Activated gamma-delta T cell (primary cell): ENCODE data around the gene TENM4.

Source experiments
- DNase-seq: peaks from one replicate; lab custom pipeline; 2025; lab: John Stamatoyannopoulos, UW

The TENM4 gene

GRCh38 chr11:79174045-79175008 is 266.5 kb downstream of the TENM4 start:
- no peak for DNase-seq

DNA sequence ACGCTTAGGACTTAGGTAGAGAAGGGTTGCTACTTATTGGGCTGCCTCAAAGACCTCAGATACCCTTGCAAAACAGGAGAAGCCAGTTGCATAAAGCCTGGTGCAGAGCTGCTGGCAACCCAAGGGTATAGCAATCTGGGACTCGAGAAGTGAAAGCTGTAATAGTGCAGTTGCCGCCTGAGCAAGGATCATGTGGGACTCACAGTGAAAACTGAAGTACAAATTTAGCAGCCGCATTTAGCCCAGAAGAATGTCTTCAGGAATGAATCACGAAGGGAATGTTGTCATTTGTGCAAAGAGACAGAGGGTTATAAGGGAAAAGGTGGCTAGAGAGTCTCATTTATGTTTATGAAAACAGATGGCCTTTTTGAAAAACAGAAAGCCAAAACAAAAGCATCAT is 267.2 kb downstream of the TENM4 start:
- no peak for DNase-seq

- no peak for DNase-seq
Measured at GRCh38 chr11:79170321-79170720, 270.5 kb downstream of the TENM4 start.

GRCh38 chr11:79168530-79169110 is 272.2 kb downstream of the TENM4 start:
- no peak for DNase-seq

- DNase-seq: no peak
Measured at GRCh38 chr11:79167510-79168188, 273.2 kb downstream of the TENM4 start.

GRCh38 chr11:79165908-79166307 is 274.9 kb downstream of the TENM4 start:
- DNase-seq: no peak

- DNase-seq: no peak
Measured at GRCh38 chr11:79160791-79161403, 279.9 kb downstream of the TENM4 start.

- DNase-seq: no peak
Measured at GRCh38 chr11:79159657-79160450, 281.0 kb downstream of the TENM4 start.

DNA sequence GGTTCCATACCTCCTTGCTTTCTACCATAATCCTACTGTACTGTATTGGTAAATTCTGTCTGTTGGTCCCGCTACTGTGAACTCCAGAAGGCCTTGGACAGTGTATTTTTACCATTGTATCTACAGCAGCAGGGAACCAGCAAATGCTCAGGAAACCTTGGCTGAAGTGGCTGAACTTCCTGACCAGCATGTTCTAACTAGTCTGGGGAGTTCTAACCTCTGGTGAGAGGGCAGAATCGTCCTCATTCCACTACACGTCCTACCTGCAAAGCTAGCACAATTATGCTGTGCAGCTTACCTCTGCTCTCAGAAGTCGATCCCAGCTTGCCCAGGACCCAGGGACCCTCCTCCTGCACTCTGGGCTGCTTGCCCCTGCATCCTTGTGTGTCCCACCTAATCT is 283.1 kb downstream of the TENM4 start:
- no peak for DNase-seq

- DNase-seq: no peak
Measured at GRCh38 chr11:79156031-79156430, 284.8 kb downstream of the TENM4 start.

GRCh38 chr11:79155237-79155636 is 285.6 kb downstream of the TENM4 start:
- no peak for DNase-seq

DNA sequence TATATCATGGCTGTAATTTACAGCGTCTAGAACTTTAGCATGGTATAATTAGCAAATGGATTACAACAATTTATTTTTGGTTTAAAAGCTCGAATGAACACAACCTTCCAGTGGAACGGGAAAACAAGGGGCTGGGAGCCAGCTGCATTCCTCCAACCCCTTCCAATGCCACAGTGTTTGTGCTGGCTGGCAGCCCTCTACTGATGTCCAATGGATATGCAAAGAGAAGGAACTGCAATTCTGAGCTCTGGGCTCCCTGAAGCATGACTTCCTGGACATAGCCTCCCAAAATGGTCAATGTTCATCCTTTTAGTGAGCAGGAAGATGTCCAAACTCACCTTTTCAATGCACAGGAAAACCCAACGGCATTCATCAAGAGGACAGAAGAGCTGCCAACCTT is 288.3 kb downstream of the TENM4 start:
- no peak for DNase-seq

DNA sequence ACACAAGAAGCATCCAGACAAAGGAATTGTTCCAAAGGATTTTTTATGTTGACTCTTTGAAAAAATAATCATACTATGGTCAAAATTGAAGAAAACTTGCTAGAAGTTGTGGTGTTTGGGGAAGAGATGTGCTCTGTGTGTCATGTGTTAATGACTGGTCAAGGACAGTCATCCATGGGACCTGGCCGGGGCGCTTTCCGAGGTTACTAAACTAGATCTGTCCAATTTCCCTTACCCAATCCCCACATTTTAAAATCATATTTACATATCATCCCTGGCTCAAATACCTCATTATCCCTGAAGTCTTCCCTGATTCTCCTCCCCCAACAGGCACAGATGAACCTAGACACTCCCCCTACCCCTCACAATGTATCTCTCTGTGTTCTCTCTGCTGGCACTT is 289.4 kb downstream of the TENM4 start:
- no peak for DNase-seq

DNA sequence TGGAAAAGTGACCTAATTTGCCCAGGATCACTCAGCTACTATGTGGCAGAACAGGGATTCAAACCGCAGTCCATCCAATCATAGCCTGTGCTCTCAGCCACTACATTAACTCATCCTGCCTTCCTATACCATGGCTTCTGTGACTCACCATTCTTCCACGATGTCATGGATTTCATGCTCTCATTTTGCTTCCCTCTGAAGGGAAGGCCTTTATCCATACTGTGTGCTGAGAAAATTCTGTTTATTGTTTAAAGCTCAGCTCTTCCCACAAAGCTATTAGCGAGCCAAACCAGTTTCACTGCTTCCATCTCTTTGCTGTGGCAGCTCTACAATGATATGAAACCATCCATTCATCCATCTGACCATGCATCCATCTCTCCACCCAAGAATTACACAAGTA is 289.9 kb downstream of the TENM4 start:
- DNase-seq: no peak

DNA sequence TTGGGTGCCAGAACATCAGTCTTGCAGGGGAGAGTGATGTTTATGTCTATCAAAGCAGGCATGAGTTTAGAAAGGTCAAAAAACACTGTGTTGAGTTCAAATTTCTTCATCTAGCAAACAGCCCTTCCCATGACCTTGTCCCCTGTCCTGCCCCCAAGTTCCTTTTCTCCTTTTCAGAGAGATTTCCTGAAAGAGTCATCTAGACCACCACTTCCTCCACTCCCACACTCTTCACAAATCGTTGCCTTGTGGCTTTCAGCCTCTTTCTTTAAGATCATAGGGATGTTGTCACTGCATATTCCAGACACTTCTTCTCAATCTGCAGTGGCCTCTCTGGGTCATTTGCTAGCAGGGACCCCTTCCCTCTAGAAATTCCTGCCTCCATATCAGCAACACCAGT is 290.5 kb downstream of the TENM4 start:
- DNase-seq: no peak

- no peak for DNase-seq
Measured at GRCh38 chr11:79147731-79148130, 293.1 kb downstream of the TENM4 start.

- no peak for DNase-seq
Measured at GRCh38 chr11:79147011-79147410, 293.8 kb downstream of the TENM4 start.

- DNase-seq: no peak
Measured at GRCh38 chr11:79139900-79140299, 300.9 kb downstream of the TENM4 start.

DNA sequence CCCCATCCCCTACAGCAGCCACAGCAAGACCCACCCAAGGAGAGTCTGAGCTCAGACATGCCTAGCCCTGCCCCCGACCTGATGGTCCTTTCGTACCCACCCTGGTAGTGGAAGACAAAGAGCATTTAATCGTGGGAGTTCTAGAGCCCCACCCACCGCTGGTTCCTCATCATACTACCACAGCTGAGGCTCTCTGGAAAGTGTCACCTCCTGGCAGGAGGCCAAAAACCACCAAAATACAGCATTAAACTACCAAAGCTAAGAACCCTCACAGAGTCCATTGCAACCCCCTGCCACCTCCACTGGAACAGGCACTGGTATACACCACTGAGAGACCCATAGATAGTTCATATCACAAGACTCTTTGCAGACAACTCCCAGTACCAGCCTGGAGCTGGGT is 311.1 kb downstream of the TENM4 start:
- no peak for DNase-seq

- no peak for DNase-seq
Measured at GRCh38 chr11:79128291-79128690, 312.5 kb downstream of the TENM4 start.

DNA sequence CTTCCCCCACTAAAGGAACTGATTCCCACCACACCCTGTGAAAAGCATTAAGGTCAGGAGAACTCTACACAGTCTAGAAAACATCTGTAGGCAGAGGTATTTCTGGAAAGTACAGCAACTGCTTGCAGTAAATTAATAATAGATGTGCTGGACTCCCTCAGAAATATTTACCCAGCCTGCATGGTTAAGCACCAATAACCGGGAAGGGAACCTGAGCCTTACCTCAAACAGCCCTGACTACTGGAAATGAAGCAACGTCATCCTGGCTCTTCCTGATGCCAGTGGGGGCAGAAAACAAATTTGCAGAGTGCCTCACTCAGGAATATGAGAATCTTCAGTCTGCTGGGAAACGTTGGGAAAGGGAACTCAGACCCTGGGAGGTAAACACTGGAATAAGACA is 318.1 kb downstream of the TENM4 start:
- no peak for DNase-seq

DNA sequence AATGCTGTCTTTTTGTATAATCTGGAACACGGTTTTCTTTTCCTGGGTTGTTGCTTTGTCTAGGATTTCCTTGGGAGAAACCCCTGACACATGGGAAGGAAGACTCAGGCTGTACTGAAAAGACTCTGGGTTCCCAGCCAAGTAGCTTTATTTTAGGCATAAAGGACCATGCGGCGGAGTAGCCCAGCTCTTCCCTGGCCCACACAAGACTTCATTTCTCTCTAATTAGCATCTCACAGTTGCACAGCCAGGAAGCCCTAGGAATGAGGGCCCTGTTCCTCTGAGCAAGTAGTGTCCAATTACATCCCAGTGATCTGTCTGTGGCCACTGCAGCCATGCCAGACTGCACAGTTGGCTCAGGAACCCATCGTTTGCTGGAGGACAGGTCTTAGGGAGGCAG is 319.5 kb downstream of the TENM4 start:
- DNase-seq: no peak
